Erythroblast (primary cell): ENCODE results near the gene THAP6.

ENCODE experiments used
- GATA1 ChIP-seq: IDR thresholded peaks from 2 replicates; pipeline ENCODE4 v1.6.1; 2011; ENCODE audit warnings: low read depth, mild to moderate bottlenecking, control low read depth, low read length, moderate library complexity
- POLR2A ChIP-seq: IDR thresholded peaks from 2 replicates; pipeline ENCODE4 v1.6.1; 2011; ENCODE audit warnings: mild to moderate bottlenecking, low read length

DNA sequence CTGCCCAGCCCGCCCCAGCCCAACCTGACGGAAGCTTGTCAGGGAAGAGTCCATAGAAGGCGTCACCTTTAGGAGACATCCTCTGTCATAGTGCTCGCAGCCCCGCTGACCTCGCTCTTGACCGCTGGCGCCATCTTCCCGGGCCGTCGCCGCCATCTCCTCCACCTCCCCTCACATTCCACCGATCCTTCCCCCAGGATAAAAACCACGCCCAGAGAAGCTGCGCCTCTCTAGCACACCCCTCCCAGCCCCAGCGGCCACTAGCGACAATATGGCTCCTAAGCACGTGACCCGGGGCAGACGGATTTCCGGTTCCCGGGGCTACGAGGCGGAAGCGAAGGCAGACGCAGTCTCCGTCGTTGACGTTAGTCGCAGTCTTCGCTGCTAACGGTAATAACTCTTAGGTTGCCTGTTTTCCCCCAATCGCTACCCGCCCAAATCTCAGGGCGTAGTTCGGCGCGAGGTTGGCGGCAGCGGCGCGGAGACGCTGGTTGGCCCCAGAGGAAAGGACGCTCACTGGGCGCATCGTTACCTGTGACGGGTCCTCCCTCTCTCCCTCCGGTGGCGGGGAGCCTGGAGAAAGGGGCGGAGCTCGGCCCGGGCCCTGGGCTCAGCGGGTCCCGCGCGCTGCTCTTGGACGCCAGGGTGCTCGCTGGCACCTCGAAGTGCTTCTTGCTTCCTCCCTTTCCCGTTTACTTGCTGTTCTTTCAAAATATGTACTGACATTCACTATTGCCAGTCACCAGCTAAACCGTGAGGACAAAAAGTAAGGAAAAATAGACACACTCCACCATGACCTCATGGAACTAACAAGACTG is at the start of gene THAP6, which contains the start of gene RCHY1:
- peak; percentile 97 for TF ChIP-seq POLR2A
- no peak for TF ChIP-seq GATA1
